Neural crest cell (in vitro differentiated cells): ENCODE measurements around the gene GRIK1. TPM values are rescaled to one million over a fixed set of nuclear protein-coding genes. Genes with fewer than 3 reads are reported as not detected.

Experiments
- DNase-seq: peaks from one replicate; pipeline ENCODE4 v3.0.0; 2021; ENCODE audit warnings: low read depth, mixed read lengths, low spot score
- H3K27ac Mint-ChIP-seq: one replicate; pipeline ENCODE4 v1.8.0; 2021; ENCODE audit warnings: mild to moderate bottlenecking, mixed read lengths; ENCODE audit not compliant: unreplicated experiment
- H3K27me3 Mint-ChIP-seq: 2 replicates; pipeline ENCODE4 v1.8.0; 2021; ENCODE audit warnings: low read depth, mild to moderate bottlenecking, mixed read lengths
- H3K36me3 Mint-ChIP-seq: 2 replicates; pipeline ENCODE4 v1.8.0; 2021; ENCODE audit warnings: low read depth, mild to moderate bottlenecking, mixed read lengths
- H3K4me1 Mint-ChIP-seq: 2 replicates; pipeline ENCODE4 v1.8.0; 2021; ENCODE audit warnings: mixed read lengths
- H3K4me3 Mint-ChIP-seq: one replicate; pipeline ENCODE4 v1.8.0; 2021; ENCODE audit warnings: mild to moderate bottlenecking, mixed read lengths
- H3K9me3 Mint-ChIP-seq: 2 replicates; pipeline ENCODE4 v1.8.0; 2021; ENCODE audit warnings: mixed read lengths
- total RNA-seq: library from RNA; stranded (reverse); gene quantifications from 2 replicates; pipeline ENCODE4 v1.2.1, GENCODE V29; 2021
- TF ChIP-seq, protein P1 (sequence below): fragments of 200-600 bp; sonication (generic); conservative IDR thresholded peaks from 2 replicates; pipeline ENCODE4 v1.5.0; 2021; ENCODE audit warnings: antibody characterized with exemption, mild to moderate bottlenecking

The GRIK1 gene
- total RNA-seq, 1 donor from 2014 or later = 0.91 TPM

DNA sequence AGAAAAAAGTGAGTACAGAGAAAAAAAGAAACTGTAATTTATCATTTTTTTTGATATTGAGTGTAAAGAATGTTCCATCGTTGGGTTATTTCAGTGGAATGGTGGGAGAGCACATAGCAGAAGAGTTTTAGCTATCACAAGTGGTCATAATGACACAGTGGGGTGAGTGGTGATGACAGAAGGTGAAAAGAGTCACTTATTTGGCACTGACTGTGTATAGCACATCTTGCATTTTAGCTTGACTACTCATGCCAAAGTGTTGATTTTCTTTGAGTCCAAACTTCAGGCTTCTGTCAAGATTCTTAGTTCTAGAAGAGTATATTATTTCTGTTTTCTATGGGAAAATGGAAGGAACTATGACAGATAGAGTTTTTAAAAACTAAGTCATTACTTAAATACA lies 261.2 kb downstream of the GRIK1 start:
- no peak for DNase-seq
- TF ChIP-seq, protein P1, sequence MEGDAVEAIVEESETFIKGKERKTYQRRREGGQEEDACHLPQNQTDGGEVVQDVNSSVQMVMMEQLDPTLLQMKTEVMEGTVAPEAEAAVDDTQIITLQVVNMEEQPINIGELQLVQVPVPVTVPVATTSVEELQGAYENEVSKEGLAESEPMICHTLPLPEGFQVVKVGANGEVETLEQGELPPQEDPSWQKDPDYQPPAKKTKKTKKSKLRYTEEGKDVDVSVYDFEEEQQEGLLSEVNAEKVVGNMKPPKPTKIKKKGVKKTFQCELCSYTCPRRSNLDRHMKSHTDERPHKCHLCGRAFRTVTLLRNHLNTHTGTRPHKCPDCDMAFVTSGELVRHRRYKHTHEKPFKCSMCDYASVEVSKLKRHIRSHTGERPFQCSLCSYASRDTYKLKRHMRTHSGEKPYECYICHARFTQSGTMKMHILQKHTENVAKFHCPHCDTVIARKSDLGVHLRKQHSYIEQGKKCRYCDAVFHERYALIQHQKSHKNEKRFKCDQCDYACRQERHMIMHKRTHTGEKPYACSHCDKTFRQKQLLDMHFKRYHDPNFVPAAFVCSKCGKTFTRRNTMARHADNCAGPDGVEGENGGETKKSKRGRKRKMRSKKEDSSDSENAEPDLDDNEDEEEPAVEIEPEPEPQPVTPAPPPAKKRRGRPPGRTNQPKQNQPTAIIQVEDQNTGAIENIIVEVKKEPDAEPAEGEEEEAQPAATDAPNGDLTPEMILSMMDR = no peak
- Mint-ChIP-seq H3K27ac (no peak overlapping the region), H3K4me1 (no peaks in the 10 kb centered on the region), H3K36me3 (no peaks in the 10 kb centered on the region), H3K4me3 (no peak overlapping the region), H3K9me3 (peaks cover 6% of the 10 kb centered on the region), H3K27me3 (no peaks in the 10 kb centered on the region)

- H3K4me3 Mint-ChIP-seq = no peak overlapping the region
- DNase-seq = no peak
- no peaks in the 10 kb centered on the region for H3K4me1 Mint-ChIP-seq
Measured at GRCh38 chr21:29677326-29677725, 262.5 kb downstream of the GRIK1 start.

DNA sequence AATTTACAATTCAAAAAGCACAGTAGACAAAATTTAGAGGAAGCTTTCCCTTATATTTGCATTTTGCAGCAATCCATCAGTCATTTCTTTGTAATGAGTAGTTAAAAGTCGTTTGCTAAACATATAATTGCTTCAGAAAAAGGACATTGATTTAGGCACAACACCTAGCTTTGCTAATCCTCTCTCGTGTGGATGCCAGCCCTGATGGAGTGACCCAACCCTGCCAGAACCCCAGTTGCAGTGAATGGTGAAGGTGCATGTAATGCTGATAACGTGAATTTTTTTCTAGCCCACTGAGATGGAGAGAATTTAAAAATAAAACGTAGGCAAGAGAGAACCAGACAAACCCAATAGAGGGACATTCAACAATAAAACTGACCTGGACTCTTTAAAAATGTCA lies 263.4 kb downstream of the GRIK1 start:
- Mint-ChIP-seq H3K4me3 (no peak overlapping the region), H3K9me3 (no peaks in the 10 kb centered on the region), H3K36me3 (no peaks in the 10 kb centered on the region), H3K27ac (no peak overlapping the region), H3K4me1 (no peaks in the 10 kb centered on the region), H3K27me3 (no peaks in the 10 kb centered on the region)
- DNase-seq = no peak
- TF ChIP-seq, protein P1 = no peak

More at GRCh38 chr21:29677326-29677725, 262.5 kb downstream of the GRIK1 start:
- Mint-ChIP-seq H3K27ac (no peak overlapping the region), H3K27me3 (no peaks in the 10 kb centered on the region), H3K36me3 (no peaks in the 10 kb centered on the region), H3K9me3 (no peaks in the 10 kb centered on the region)
- TF ChIP-seq, protein P1 = no peak

GRCh38 chr21:29675451-29675850 lies 264.3 kb downstream of the GRIK1 start:
- Mint-ChIP-seq H3K27ac (no peak overlapping the region), H3K9me3 (no peaks in the 10 kb centered on the region), H3K27me3 (no peaks in the 10 kb centered on the region), H3K4me3 (no peak overlapping the region), H3K4me1 (no peaks in the 10 kb centered on the region), H3K36me3 (no peaks in the 10 kb centered on the region)
- TF ChIP-seq, protein P1 = no peak
- DNase-seq = no peak

DNA sequence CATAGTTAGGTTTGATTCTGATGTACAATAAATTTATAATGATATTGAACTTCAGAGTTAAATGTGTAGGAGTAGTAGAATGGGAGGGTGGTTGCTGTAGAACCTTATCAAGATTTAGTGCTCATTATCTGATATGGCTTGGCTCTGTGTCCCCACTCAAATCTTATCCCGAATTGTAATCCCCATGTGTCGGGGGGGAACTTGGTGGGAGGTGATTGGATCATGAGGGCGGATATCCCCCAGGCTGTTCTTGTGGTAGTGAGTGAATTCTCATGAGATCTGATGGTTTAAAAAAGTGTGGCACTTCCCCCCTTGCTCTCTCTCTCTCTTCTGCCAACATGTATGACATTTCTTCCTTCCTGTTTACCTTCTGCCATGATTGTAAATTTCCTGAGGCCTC lies 265.5 kb downstream of the GRIK1 start:
- Mint-ChIP-seq H3K27ac (no peak overlapping the region), H3K4me1 (no peaks in the 10 kb centered on the region), H3K27me3 (no peaks in the 10 kb centered on the region), H3K36me3 (no peaks in the 10 kb centered on the region), H3K4me3 (no peak overlapping the region), H3K9me3 (no peaks in the 10 kb centered on the region)
- TF ChIP-seq, protein P1 = no peak
- no peak for DNase-seq
